Measurements from ENCODE around the gene ITPR2.
"Not testable (repeated sequence)": the region's sequence is repeated elsewhere in the genome, so short reads cannot be mapped to it uniquely, and the experiment has no call there.

Gene ITPR2

DNA sequence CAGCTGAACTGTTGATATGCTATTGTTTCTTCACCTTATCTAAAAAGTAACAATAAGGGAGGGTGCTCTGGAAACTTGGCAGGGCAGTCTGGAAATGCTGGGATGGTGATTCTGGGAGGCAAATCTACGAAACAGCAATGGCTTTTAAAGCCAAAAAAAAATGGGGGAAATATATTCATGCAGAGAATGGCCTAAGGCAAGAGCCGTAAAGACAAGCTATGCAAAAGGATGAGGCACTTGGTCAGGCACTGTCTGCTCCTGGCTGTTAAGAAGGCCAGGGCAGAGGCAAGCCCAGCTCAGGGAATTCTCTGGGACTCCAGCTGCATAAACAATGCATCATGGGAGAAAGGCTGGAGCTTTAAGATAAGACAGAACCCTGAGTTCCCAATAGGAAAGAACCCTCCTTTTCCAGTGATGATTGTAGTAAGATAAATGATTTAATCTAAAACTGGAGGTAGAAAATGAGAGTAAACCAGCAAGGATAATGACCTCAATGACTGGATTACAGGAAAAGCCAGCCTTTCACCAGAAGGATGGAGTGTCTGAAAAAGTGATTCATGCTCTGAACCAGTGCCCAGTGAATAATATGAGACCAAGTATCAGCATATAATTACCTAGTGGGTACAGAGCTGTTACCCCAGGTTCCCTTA is 46.0 kb downstream of the ITPR2 start:
- DNase-seq = no peak

DNA sequence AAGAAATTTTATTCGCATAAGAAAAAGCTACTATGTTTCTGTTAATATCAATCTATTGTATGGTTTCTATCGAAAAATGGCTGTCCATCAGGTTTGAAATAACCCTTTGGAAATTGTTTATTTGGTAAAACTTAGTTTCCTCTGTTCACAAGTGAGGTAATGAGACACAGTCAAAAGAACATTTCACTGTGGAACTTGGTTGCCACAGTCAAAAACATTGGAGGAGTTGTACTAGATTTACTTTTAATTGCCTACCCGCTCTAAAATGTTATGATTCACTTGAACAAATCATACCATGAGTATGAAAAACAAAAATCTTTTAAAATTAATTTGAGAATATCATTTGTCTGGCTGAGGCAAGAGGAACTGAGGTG is 46.5 kb downstream of the ITPR2 start:
- no peak for DNase-seq

DNA sequence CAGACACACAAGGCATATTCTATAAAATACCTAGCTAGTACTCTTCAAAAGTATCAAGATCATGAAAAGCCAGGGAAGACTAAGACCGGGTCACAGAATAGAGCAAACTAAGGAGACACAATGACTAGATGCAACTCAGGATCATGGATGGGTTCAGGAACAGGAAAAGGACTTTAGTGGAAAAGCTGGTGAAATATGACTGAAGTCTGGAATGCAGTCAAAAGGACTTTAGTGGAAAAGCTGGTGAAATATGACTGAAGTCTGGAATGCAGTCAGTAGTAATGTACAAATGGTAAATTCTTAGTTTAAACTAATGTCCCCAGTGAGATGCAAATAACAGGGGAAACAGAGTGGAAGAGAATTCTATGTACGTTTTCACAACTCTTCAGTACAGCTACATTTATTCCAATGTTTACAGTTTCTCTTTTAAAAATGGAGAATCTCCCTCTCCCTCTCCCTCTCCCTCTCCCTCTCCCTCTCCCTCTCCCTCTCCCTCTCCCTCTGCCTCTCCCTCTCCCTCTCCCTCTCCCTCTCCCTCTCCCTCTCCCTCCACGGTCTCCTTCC is 49.1 kb downstream of the ITPR2 start:
- not testable (repeated sequence) for DNase-seq

DNA sequence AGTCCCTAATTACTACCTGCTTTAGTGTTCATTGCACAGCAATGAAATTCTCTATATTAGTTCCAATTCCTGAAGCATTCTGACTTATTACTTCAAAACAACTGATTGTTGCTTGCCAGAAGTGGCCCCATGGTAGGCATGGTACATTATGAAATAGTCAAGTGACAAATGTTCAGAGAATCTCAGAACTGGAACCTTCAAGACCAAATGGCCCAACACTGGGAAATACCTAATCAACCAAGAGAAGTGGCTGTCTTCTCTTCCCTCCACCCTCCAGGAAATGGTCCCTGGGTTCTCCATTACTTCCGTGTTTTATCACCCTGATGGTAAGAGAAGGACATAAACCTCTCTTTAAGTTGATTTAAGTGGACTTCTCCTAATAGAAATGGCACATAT is 49.9 kb downstream of the ITPR2 start:
- peak; percentile 47 to 62 for DNase-seq

DNA sequence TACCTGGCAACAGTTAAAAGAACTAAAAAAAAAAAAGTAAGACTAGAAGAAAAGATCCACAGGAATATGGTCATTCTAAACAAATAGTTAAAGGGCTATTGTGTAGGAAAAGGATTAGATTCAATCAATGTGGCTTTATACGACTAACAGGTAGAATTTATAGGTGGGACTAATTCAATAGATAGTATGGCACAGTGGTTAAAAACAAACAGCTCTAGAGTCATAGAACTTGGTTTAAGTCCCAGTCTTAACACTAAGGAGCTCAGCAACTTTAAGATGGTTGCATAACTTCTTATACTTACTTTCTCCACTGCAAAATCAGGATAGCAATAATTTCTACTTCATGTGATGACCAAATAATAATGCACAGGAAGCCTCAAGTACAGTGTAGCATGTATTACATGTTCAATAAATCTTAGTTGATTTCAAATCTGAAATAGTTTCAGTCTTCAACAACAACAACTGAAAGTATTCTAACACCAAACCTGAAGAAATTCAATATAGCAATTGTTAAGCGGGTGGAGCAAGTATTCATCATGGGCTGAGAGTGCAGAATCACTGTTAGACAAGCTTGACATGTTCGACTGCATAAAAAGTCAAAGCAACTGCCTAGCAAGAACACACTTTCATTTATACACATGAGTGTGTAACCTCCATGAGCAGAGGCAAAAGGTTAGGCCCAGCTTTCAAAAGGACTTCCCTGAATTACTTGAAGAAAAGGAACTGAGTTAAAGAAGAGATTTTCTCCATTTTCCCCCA is 50.4 kb downstream of the ITPR2 start:
- no peak for DNase-seq

DNA sequence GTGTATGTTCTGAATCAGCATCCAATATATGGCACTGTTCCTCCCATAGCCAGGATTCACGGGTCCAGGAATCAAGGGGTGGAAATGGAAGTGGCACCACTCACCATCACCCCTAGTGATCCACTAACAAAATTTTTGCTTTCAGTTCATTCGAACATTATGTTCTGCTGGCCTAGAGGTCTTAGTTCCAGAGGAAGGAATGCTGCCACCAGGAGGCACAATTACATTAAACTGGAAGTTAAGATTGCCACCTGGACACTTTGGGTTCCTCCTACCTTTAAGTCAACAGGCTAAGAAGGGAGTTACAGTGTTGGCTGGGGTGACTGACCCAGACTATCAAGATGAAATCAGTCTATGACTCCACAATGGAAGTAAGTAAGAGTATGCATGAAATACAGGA is 52.3 kb downstream of the ITPR2 start:
- DNase-seq = not testable (repeated sequence)

DNA sequence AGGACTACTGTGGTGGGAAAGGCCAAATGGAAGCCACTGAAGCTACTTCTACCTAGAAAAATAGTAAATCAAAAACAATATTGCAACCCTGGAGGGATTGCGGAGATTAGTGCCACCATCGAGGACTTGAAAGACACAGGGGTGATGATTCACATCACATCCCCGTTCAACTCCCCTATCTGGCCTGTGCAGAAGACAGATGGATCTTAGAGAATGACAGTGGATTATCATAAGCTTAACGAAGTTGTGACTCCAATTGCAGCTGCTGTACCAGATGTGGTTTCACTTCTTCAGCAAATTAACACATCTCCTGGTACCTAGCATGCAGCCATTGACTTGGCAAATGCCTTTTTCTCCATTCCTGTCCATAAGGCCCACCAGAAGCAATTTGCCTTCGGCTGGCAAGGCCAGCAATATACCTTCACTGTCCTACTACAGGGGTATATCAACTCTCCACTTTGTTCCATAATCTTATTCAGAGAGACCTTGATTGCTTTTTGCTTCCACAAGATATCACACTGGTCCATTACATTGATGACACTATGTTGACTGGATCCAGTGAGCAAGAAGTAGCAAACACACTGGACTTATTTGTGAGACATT is 54.7 kb downstream of the ITPR2 start:
- DNase-seq = not testable (repeated sequence)

DNA sequence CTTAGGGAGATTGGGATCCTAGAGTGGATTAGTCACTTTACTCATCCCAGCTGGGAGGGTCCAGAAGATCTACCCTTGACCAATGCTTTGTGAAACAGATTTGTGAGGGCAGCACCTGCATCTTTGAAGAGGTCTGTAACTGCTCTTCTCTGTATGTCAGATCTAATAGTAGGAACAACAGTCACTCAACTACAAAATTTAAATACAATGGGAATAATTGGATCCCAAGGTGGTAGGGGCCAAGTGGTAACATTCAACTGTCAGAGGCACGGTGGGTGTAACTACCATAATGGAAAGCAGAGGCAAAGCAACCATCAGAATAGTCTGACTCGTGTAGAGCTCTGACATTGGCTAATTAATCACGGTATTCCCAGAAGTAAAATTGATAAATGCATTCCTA is 55.8 kb downstream of the ITPR2 start:
- no peak for DNase-seq

DNA sequence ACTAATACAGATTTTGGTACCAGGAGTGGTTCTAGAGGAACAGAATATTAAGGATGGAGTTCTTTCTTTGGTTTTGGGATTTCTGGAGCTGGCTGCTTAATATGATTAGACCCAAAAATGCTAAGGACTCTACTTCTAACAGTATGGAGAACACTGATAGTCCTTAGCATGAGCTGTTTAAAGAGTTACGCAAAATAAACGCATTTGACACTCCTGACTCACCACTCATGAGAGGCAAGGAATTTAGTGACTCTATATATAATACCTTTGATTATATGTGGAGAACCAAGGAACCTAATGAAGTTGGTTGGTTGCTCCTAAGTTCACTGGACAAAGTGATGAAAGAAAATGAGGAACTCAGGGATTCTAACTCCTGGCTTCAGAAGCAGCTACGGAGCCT is 57.0 kb downstream of the ITPR2 start:
- not testable (repeated sequence) for DNase-seq

DNA sequence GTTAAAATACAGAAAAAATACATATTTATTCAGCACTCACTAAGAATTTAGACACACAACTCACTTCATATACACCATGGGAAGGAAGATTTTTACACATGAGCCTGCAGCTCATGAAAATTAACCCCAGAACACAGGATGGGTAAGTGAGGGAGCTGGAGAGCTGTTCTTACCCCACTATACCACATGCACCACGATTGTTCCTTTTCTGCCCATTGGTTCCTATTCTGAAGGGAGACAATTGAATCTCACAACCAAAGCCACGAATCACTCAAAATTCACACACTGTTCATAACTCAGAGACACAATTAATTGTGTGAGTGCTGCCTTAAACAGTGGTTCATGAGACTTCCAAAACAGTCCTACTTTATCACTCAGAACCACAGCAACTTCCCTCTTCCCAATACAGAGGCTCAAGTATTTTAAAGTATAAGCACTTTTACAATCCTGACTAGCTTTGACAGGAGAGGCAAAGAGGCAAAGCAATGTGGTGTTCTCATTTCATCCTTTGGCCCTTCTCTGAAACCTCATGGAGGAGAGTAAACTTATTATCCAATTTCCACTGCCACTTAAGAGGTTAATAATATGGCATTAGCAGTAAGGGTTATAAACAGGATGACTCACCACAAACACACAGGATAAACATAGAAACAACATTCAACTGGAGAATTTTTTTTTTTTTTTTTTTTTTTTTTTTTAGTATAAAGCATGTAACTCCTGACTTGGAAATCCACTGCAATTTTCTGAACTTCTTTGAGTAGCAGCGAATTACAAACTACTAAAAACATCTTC is 59.5 kb downstream of the ITPR2 start:
- peak; percentile 21 to 25 for DNase-seq

DNA sequence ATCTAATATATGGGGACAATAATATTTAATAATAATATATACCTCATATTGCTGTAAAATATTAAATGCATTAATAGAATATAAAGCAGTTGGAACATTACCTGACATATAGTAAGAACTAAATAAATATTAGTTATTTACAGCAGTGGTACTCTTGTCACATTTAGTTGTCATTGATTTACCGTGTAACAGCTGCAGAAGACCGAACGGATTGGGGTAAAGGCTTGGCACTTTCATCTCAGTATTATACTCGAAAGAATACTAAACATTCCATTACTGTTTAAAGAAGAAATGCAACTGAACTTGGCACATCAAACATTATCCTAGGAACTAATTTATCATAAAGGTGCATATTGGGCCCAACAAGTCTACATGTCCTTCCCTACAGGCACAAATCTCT is 61.1 kb downstream of the ITPR2 start:
- no peak for DNase-seq

DNA sequence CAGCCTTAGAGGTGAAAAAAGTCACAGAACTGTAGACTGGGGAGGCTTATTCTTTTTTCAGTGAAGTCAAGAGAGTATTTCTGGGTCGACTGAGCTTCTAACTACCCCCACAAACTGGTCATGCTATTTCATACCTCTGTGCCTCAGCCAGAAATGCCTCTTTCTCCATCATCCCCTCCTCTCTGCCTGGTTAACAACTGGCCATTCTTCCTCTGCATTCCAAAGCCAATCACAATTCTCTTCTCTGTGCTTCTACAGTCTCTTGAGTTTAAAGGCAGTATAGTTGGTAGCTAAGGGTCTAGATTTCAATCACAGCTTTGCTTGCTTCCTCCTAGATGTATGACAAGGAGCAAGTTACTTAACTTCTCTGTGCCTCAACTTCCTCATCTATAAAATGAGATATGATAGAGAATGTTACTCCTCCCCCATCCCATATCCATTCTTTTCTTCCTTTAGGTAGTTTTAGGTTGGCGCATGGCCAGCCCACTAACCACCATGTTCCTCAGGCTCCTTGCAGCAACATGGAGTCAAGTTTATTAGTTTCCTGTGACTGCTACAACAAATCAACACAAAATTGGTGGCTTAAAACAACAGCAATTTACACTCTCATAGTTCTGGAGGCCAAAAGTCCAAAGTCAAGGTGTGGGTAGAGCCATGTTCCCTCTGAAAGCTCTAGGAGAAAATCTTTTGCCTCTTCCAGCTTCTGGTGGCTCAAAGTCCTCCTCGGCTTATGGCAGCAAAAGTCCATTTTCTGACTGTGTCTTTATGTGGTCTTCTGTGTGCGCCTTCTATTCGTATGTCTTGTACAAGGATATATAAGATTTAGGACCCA is 62.5 kb downstream of the ITPR2 start:
- DNase-seq = peak; percentile 45 to 64

DNA sequence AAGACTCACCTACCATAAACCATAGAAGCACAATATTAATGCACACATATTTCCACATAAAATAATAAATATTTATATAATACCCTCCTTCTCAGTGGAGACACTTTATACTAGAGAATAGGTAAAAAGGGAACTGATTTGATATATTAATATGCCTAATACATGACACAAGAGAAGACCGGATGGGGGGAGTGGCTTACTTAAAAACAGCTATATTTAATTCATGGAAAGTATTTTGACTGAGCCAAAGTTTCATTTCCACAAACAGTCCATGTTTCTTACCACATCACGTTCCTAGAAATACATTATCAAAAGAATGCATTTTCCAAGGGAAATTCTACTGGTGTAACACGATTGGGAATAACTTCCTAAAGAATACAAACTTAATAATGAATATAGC is 63.4 kb downstream of the ITPR2 start:
- DNase-seq = peak in 1 of 2 donors; percentile 43

DNA sequence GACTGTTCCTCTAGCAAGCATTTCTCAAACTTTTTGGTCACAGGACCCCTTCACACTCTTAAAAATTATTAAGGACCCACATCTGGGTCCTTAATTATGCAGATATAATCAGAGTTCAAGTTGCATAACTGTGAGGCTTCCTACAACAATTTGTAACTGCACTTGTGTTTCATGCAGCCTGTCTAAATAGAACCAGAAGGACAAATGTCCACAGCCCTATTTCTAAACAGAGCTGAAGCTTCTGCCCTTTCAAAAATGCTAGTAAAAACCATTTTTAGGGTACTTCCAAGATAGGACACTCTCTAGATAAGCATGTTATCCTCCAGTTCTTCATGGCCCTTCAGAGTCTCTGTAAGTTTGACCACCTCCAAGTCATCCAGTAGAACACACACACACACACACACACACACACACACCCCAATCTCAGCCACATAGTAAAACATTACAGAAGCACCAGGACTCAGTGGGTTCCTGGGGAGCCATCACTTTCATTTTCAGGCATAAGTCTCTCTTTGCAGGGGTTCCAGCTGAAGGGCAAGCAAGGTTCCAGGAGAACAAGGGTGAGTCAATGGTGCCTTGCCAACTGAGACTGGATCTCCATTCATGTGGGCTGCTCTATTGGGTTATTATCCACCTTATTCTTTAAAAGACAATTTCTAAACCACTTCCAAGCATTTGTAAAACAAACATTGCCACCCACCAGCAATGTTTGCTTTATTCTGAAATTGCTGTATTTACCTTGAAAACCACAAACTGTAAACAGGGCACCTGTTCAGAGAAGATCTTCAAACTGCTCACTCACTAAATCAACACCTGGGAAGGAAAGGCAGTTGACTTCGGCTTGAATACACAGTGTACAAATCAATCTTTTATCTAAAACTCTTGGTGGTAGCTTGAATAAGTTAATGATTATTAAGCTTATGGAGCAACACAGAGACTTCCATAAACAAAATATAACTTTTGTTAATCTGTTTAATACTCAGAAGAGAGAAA is 64.1 kb downstream of the ITPR2 start:
- DNase-seq = no peak

DNA sequence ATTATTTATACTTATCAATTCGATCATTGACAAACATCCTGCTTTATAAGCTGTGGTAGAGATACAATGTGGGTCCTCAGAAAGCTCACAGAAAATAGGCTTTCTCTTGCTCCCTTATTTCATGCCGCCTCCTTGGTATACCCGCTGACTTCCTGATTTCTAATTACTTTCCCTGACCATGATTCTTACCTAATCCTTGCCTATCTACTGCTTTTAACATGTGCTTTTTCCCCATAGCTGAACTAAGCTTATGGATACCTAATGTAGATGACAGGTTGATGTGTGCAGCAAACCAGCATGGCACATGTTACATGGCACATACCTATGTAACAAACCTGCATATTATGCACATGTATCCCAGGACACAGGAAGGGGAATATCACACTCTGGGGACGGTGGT is 65.1 kb downstream of the ITPR2 start:
- DNase-seq = peak; percentile 29 to 63

DNA sequence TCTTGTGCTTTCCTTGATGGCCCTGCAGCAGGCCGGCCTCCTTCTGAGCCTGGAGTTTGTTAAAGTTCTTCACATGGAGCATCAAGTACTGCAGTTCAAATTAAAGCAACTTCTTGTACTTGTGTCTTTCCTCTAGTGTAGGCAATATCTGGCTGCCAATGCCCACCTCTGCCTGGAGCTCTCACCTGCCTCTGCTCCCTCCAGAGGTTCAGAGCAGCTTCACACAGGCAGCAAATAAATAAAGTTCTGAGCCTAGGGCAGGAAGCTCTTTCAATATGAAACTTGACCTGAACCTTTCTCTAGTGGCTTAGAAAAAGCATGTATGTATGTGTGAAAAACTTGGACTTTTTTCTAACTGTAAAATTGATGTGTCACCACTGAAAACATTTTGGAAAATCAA is 65.9 kb downstream of the ITPR2 start:
- no peak for DNase-seq

DNA sequence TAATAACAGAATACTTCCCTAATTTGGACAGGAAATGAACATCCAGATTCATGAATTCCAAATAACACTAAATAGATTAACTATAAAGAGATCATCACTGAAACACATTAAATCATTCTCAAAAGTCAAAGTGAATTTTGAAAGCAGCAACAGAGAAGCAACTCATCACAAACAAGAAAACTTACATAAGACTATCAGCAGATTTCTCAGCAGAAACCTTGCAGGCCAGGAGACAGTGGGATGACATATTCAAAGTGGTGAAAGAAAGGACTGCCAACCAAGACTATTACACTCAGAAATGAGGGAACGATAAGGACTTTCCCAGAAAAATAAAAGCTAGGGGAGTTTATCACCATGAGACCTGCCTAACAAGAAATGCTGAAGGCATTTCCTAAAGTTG is 70.8 kb downstream of the ITPR2 start:
- DNase-seq = no peak

DNA sequence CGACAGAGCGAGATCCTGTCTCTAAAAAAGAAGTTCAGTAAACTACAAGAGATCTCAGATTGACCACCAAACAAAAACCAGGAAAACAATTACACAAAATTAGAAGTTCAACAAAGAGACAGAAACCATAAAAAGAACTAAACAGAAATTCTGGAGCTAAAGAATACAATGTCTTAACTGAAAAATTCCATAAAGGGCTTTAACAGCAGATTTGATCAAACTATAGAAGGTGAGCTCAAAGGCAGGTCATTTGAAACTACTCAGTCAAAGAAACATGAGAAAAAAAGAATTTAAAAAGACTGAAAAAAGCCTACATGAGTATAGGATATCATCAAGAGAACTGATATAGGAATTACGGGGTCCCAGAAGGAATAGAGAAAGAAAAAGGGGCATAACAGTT is 71.2 kb downstream of the ITPR2 start:
- no peak for DNase-seq

DNA sequence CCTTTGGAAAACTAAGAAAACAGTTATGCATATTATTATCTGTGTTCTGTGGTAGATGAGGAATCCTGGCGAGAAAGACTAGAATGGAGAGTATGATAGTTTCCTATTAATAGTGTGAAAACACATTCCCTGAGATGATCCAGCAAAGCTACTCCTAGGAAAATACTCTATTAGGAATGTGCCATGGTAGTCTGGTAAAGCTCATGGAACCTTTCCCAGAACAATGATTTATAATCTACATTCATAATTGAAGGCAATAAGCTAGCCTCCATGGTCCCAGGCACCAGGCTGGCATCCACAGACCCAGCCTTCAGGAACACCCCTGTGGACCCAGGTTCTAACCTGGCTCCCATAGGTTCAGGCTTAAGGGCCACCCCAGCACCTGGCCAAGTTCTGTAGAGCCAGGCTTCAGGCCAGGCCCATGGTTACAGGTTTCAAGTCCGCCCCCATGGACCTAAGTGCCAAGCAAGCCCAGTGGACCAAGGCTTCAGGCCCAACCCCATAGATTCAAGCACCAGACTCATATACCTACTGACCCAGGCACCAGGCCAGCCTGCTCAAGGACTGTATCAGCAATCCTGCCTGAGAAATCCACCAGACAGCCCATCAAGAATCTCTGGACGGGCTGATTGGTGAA is 72.2 kb downstream of the ITPR2 start:
- no peak for DNase-seq

DNA sequence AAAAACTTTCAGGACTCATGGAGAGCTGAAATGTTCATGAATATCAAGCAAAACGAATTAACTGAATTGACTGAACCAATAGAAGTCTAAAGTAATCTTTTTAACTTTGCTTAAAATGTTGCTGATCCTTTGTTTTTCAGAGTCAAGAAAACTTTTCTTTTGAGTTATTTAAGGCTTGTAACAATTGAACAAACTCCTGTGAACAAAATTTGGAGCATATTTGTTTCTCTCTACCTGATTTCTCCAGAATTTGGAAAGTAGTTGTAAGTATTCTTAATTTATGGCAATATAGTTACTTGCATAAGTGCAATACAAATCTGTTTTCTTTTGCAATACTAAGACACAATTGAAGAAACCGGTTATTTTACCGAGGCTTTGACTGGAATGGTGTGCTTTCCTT is 77.6 kb downstream of the ITPR2 start:
- DNase-seq = not testable (repeated sequence)
